GM23248 (cell line): ENCODE data around the gene IQSEC3.
"Not testable (repeated sequence)": the region's sequence is repeated elsewhere in the genome, so short reads cannot be mapped to it uniquely, and the experiment has no call there.

ENCODE experiments used
- EZH2 ChIP-seq: fragments of 200-600 bp; sonication (generic); IDR thresholded peaks from 2 replicates; pipeline ENCODE4 v1.6.1; 2018; ENCODE audit warnings: antibody characterized with exemption, mild to moderate bottlenecking; ENCODE audit not compliant: insufficient read depth, poor library complexity, severe bottlenecking
- EZH2phosphoT487 ChIP-seq: fragments of 200-600 bp; sonication (generic); IDR thresholded peaks from 2 replicates; pipeline ENCODE4 v1.6.1; 2018; ENCODE audit warnings: antibody characterized with exemption, moderate library complexity, mild to moderate bottlenecking, low read depth; ENCODE audit not compliant: insufficient read depth

- TF ChIP-seq EZH2, EZH2phosphoT487: not testable (repeated sequence)
Observed at GRCh38 chr12:66428-66781, at the start of gene IQSEC3.
